HEK293T (cell line): ENCODE measurements around the gene ESPNL.

ENCODE experiments used
- CTCF ChIA-PET: fragments of 350-600 bp; formaldehyde crosslinking; extraction: SDS; loops from one replicate; lab custom pipeline; 2021; ENCODE audit warnings: antibody characterized with exemption, inconsistent platforms; lab: Yijun Ruan, JAX
- POLR2A ChIA-PET: fragments of 350-600 bp; formaldehyde crosslinking; extraction: SDS; loops from one replicate; lab custom pipeline; 2020; ENCODE audit warnings: antibody characterized with exemption, inconsistent platforms; lab: Yijun Ruan, JAX
- DNase-seq: peaks from one replicate; pipeline ENCODE4 v3.0.0; 2012; ENCODE audit warnings: mixed read lengths; ENCODE audit errors: extremely low spot score
- ARNT ChIP-seq: fragments of 450-650 bp; IDR thresholded peaks from 2 replicates; pipeline ENCODE4 v1.6.1; 2017; ENCODE audit warnings: mild to moderate bottlenecking
- BHLHE40 ChIP-seq: fragments of 450-650 bp; IDR thresholded peaks from 2 replicates; pipeline ENCODE4 v1.6.1; 2016; ENCODE audit warnings: mild to moderate bottlenecking, moderate library complexity, borderline replicate concordance
- CTBP1 ChIP-seq: fragments of 450-650 bp; IDR thresholded peaks from 2 replicates; pipeline ENCODE4 v1.6.1; 2016; ENCODE audit warnings: borderline replicate concordance
- ELF4 ChIP-seq: fragments of 450-650 bp; IDR thresholded peaks from 2 replicates; pipeline ENCODE4 v1.6.1; 2017; ENCODE audit warnings: antibody characterized with exemption
- FOXA1 ChIP-seq: fragments of 450-650 bp; IDR thresholded peaks from 2 replicates; pipeline ENCODE4 v1.6.1; 2016; ENCODE audit warnings: mild to moderate bottlenecking
- FOXK2 ChIP-seq: fragments of 450-650 bp; IDR thresholded peaks from 2 replicates; pipeline ENCODE4 v1.6.1; 2016; ENCODE audit warnings: mild to moderate bottlenecking
- FOXM1 ChIP-seq: fragments of 450-650 bp; IDR thresholded peaks from 2 replicates; pipeline ENCODE4 v1.6.1; 2017; ENCODE audit warnings: mild to moderate bottlenecking, borderline replicate concordance
- HDGF ChIP-seq: fragments of 450-650 bp; IDR thresholded peaks from 2 replicates; pipeline ENCODE4 v1.6.1; 2017; ENCODE audit warnings: antibody characterized with exemption, borderline replicate concordance
- L3MBTL2 ChIP-seq: fragments of 450-650 bp; conservative IDR thresholded peaks from 2 replicates; pipeline ENCODE4 v1.6.1; 2016; ENCODE audit warnings: mild to moderate bottlenecking
- LEF1 ChIP-seq: fragments of 450-650 bp; IDR thresholded peaks from 2 replicates; pipeline ENCODE4 v1.6.1; 2017; ENCODE audit warnings: mild to moderate bottlenecking, borderline replicate concordance
- NFRKB ChIP-seq: fragments of 450-650 bp; IDR thresholded peaks from 2 replicates; pipeline ENCODE4 v1.6.1; 2016; ENCODE audit warnings: mild to moderate bottlenecking, moderate library complexity
- SP1 ChIP-seq: fragments of 450-650 bp; IDR thresholded peaks from 2 replicates; pipeline ENCODE4 v1.6.1; 2017
- SUZ12 ChIP-seq: fragments of 450-650 bp; IDR thresholded peaks from 2 replicates; pipeline ENCODE4 v1.6.1; 2016; ENCODE audit warnings: mild to moderate bottlenecking
- TARDBP ChIP-seq: fragments of 450-650 bp; IDR thresholded peaks from 2 replicates; pipeline ENCODE4 v1.6.1; 2016
- ZNF384 ChIP-seq: fragments of 450-650 bp; IDR thresholded peaks from 2 replicates; pipeline ENCODE4 v1.6.1; 2016
- TF ChIP-seq, protein P1 (sequence below): fragments of 450-650 bp; IDR thresholded peaks from 2 replicates; pipeline ENCODE4 v1.6.1; 2016

Gene ESPNL

DNA sequence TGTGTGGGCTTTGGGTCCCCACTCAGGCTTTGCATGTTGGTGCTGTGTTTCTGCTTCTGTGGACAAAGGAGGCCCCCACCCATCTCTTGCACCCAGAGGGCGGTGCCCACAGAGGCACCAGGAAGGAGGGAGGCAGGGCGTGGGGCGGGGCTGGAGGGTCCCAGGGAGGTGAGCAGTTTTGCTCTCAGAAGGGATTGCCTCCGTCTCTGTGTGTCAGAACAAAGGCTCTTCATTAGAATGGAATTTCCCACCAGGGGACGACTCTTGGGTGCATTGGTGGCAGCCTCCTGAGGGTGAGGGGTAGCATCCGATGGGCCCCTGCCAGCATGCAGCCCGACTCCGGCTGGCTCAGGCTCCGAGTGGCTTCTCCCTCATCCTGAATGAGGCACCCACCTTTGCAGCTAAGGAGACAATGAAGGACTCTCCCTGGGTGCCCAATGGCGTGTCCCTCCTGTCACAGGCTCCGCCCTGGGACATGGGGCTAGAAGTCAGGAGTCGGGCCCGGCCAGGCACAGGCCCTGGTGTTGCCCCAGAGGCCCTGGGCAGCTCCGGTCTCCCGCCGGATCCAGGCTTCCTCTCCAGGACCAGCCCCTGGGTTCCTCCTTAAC is 51.6 kb downstream of the ESPNL start:
- POLR2A ChIA-PET, result interaction anchor here (1.1 kb wide), 1 partner anchor 9 kb away, joined by 3 read pairs; no protein-coding TSS in a partner anchor
- no peak for DNase-seq
- TF ChIP-seq FOXM1, result no peak
- no peak for TF ChIP-seq SP1
- TF ChIP-seq SUZ12, result no peak
- TF ChIP-seq TARDBP, result no peak
- TF ChIP-seq LEF1, result no peak
- no peak for TF ChIP-seq ZNF384
- no peak for TF ChIP-seq HDGF
- no peak for TF ChIP-seq NFRKB
- no peak for TF ChIP-seq ELF4
- TF ChIP-seq, protein P1, sequence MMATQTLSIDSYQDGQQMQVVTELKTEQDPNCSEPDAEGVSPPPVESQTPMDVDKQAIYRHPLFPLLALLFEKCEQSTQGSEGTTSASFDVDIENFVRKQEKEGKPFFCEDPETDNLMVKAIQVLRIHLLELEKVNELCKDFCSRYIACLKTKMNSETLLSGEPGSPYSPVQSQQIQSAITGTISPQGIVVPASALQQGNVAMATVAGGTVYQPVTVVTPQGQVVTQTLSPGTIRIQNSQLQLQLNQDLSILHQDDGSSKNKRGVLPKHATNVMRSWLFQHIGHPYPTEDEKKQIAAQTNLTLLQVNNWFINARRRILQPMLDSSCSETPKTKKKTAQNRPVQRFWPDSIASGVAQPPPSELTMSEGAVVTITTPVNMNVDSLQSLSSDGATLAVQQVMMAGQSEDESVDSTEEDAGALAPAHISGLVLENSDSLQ, result no peak
- no peak for TF ChIP-seq L3MBTL2
- TF ChIP-seq ARNT, result no peak
- CTCF ChIA-PET, result no interaction called here

GRCh38 chr2:238152771-238153688 is 52.9 kb downstream of the ESPNL start:
- TF ChIP-seq LEF1 (no peak), SUZ12 (no peak), BHLHE40 (no peak), L3MBTL2 (no peak), SP1 (no peak), NFRKB (no peak), ARNT (no peak), FOXA1 (no peak), ZNF384 (no peak), ELF4 (no peak), HDGF (no peak), CTBP1 (no peak), FOXM1 (no peak), FOXK2 (no peak)
- TF ChIP-seq, protein P1, result no peak
- POLR2A ChIA-PET, result no interaction called here
- CTCF ChIA-PET, result no interaction called here
- DNase-seq, result no peak

- CTCF ChIA-PET, result interaction anchor here (0.6 kb wide), 1 partner anchor 22 kb away, joined by 3 read pairs; no protein-coding TSS in a partner anchor
- no peak for TF ChIP-seq FOXM1
- TF ChIP-seq ELF4, result no peak
- no peak for TF ChIP-seq SUZ12
- TF ChIP-seq, protein P1, result no peak
- no peak for TF ChIP-seq CTBP1
- TF ChIP-seq SP1, result no peak
- TF ChIP-seq LEF1, result no peak
- no peak for TF ChIP-seq FOXA1
- TF ChIP-seq ARNT, result no peak
- TF ChIP-seq ZNF384, result no peak
- TF ChIP-seq FOXK2, result no peak
- no peak for TF ChIP-seq NFRKB
- no peak for TF ChIP-seq TARDBP
- no peak for TF ChIP-seq L3MBTL2
- TF ChIP-seq BHLHE40, result no peak
- no peak for TF ChIP-seq HDGF
- POLR2A ChIA-PET, result no interaction called here
- no peak for DNase-seq
Observed at GRCh38 chr2:238154570-238154969, 54.4 kb downstream of the ESPNL start.

GRCh38 chr2:238155051-238155760 is 55.1 kb downstream of the ESPNL start:
- DNase-seq, result no peak
- TF ChIP-seq, protein P1, result no peak
- TF ChIP-seq TARDBP (no peak), NFRKB (no peak), SP1 (no peak), CTBP1 (no peak), FOXK2 (no peak)
- ChIA-PET POLR2A (no interaction called here), CTCF (interaction anchor here (0.6 kb wide), 1 partner anchor 22 kb away, joined by 3 read pairs; no protein-coding TSS in a partner anchor)
